ENCODE measurements around the gene ZEB1. TPM values are rescaled to one million over a fixed set of nuclear protein-coding genes. Genes with fewer than 3 reads are reported as not detected.

The ZEB1 gene
- total and polyA plus RNA-seq, 2 of the 8 experiments (the other 6 are each of a cell fraction or from before 2014, with no cell fraction given), result 0.08 to 0.15 TPM

GRCh38 chr10:31395695-31396094 is 76.7 kb downstream of the ZEB1 start:
- CTCF ChIA-PET (ENCODE audit: partially characterized antibody), result no interaction called here
- no peaks in the 10 kb centered on the region for H3K79me2 ChIP-seq (ENCODE audit: control insufficient read depth in 1 of 2, insufficient read depth in 2 of 2, low read length in 2 of 2)
- no peak overlapping the region for H3K56ac ChIP-seq (replicated peaks; ENCODE audit: insufficient read length, low read depth, low read length)
- H3K4ac ChIP-seq (replicated peaks; ENCODE audit: insufficient read length, low read depth, low read length), result no peak overlapping the region
- H3K23ac ChIP-seq (ENCODE audit: insufficient read length), result no peak overlapping the region
- no peak overlapping the region for H2BK15ac ChIP-seq (ENCODE audit: low read length)
- H4K20me1 ChIP-seq (replicated peaks in 1 of 2; ENCODE audit: control insufficient read depth in 1 of 2, insufficient read depth in 2 of 2, low read length in 2 of 2), result no peaks in the 10 kb centered on the region
- H3K4me1 ChIP-seq (replicated peaks in 1 of 4; ENCODE audit: control insufficient read depth in 3 of 4, insufficient read depth in 4 of 4, low read length in 3 of 4), result peaks cover 0 to 3% (median 0%) of the 10 kb centered on the region in 4 experiments; a peak in 1 of 7 replicates
- TF ChIP-seq SIN3A (conservative IDR thresholded peaks at IDR 0.05 in 1 of 2, IDR thresholded peaks at IDR 0.05 in 1 of 2; ENCODE audit: low read depth in 1 of 2, low read length in 2 of 2) (no peak), ASH2L (IDR thresholded peaks at IDR 0.05; ENCODE audit: low read length) (no peak), RBBP5 (IDR thresholded peaks at IDR 0.05; ENCODE audit: borderline replicate concordance, low read depth, low read length) (no peak), SIX5 (IDR thresholded peaks at IDR 0.05; ENCODE audit: low read depth, low read length) (no peak), RNF2 (IDR thresholded peaks at IDR 0.05; ENCODE audit: borderline replicate concordance, low read depth, low read length, missing control alignments, poor library complexity, severe bottlenecking) (no peak), SP4 (IDR thresholded peaks at IDR 0.05; ENCODE audit: low read length) (no peak), CBX5 (IDR thresholded peaks at IDR 0.05; ENCODE audit: low read depth, low read length) (no peak), TAF7 (optimal IDR thresholded peaks at IDR 0.05; ENCODE audit: borderline replicate concordance, low read depth, low read length) (no peak), EGR1 (IDR thresholded peaks at IDR 0.05; ENCODE audit: borderline replicate concordance, low read depth, low read length) (no peak), HDAC6 (IDR thresholded peaks at IDR 0.05; ENCODE audit: low read depth, low read length) (no peak), YY1 (IDR thresholded peaks at IDR 0.05; ENCODE audit: low read depth, low read length) (no peak), GABPA (IDR thresholded peaks at IDR 0.05; ENCODE audit: borderline replicate concordance, insufficient read depth, low read length) (no peak), NRF1 (IDR thresholded peaks at IDR 0.05; ENCODE audit: low read depth, low read length) (no peak), CBX8 (IDR thresholded peaks at IDR 0.05; ENCODE audit: borderline replicate concordance, low read depth, low read length) (no peak)
- TF ChIP-seq, protein P1, sequence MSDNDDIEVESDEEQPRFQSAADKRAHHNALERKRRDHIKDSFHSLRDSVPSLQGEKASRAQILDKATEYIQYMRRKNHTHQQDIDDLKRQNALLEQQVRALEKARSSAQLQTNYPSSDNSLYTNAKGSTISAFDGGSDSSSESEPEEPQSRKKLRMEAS (IDR thresholded peaks at IDR 0.05), result no peak
- no peak overlapping the region for H4K91ac ChIP-seq (replicated peaks; ENCODE audit: insufficient read length, low read length)
- no peak overlapping the region for H4K8ac ChIP-seq (ENCODE audit: extremely low read depth, insufficient read depth, low read length)
- WGBS, 2 experiments (ENCODE audit: extremely low coverage in 1 of 2, insufficient coverage in 1 of 2, insufficient read length in 1 of 2, insufficient replicate concordance in 2 of 2, low coverage in 1 of 2, low lambda C conversion rate in 2 of 2, missing lambda C conversion rate in 1 of 2), result 68% methylated on average over 3 of the region's 3 CpGs; no CpG with 5 or more reads in 1 of the 2 experiments
- no peak overlapping the region for H2AFZ ChIP-seq (ENCODE audit: low read length)
- H3K14ac ChIP-seq (ENCODE audit: insufficient read length), result no peak overlapping the region
- no peak overlapping the region for H2AK5ac ChIP-seq (ENCODE audit: low read depth, low read length)
- no peak for FAIRE-seq
- H3K23me2 ChIP-seq (ENCODE audit: low read depth, low read length), result no peaks in the 10 kb centered on the region
- H3K9me3 ChIP-seq (ENCODE audit: insufficient read depth in 2 of 2, low read depth in 1 of 2, low read length in 1 of 2), result no peaks in the 10 kb centered on the region
- H4K5ac ChIP-seq (ENCODE audit: insufficient read length, low read depth, low read length), result no peak overlapping the region
- H3K36me3 ChIP-seq (ENCODE audit: control insufficient read depth in 2 of 4, insufficient read depth in 4 of 4, low read length in 3 of 4), result no peaks in the 10 kb centered on the region
- DNase-seq (ENCODE audit: low read depth in 1 of 2, low spot score in 2 of 2), result no peak
- H3K27me3 ChIP-seq (replicated peaks in 1 of 4; ENCODE audit: control insufficient read depth in 3 of 4, extremely low read depth in 1 of 4, insufficient read depth in 3 of 4, low read length in 3 of 4), result no peaks in the 10 kb centered on the region
- H2BK5ac ChIP-seq (ENCODE audit: low read depth, low read length), result no peak overlapping the region
- no peak overlapping the region for H3K27ac ChIP-seq (ENCODE audit: low read depth, low read length)
- H3K4me2 ChIP-seq (ENCODE audit: insufficient read depth in 1 of 2, low read depth in 2 of 2, low read length in 2 of 2), result no peak overlapping the region
- no peak overlapping the region for H2BK20ac ChIP-seq (ENCODE audit: low read length)
- no peak overlapping the region for H2BK12ac ChIP-seq (ENCODE audit: low read depth, low read length)
- H3K4me3 ChIP-seq (ENCODE audit: extremely low read depth in 1 of 4, insufficient read depth in 2 of 4, low read depth in 3 of 4, low read length in 4 of 4), result no peak overlapping the region
- H3K18ac ChIP-seq (ENCODE audit: extremely low read depth, low read length), result no peak overlapping the region
- POLR2A ChIA-PET (ENCODE audit: partially characterized antibody), result no interaction called here
- H3K79me1 ChIP-seq (ENCODE audit: low read depth, low read length), result no peaks in the 10 kb centered on the region
- H3K9ac ChIP-seq (replicated peaks in 1 of 4; ENCODE audit: extremely low read depth in 1 of 4, low read depth in 3 of 4, low read length in 3 of 4), result no peak overlapping the region
- H2BK120ac ChIP-seq (replicated peaks; ENCODE audit: low read depth, low read length), result no peak overlapping the region
